Ishikawa (cell line): Measurements from ENCODE around the gene P3H2.

Experiments
- CEBPB ChIP-seq: IDR thresholded peaks from 2 replicates; pipeline ENCODE4 v1.6.1; 2012
- CREB1 ChIP-seq: IDR thresholded peaks from 2 replicates; pipeline ENCODE4 v1.6.1; 2012; ENCODE audit warnings: low read depth
- EGR1 ChIP-seq: IDR thresholded peaks from 2 replicates; pipeline ENCODE4 v1.6.1; 2012
- EP300 ChIP-seq: IDR thresholded peaks from 2 replicates; pipeline ENCODE4 v1.6.1; 2012; ENCODE audit warnings: borderline replicate concordance
- FOXM1 ChIP-seq: IDR thresholded peaks from 2 replicates; pipeline ENCODE4 v1.6.1; 2012; ENCODE audit warnings: low read depth, borderline replicate concordance
- NFIC ChIP-seq: IDR thresholded peaks from 2 replicates; pipeline ENCODE4 v1.6.1; 2012
- RAD21 ChIP-seq: IDR thresholded peaks from 2 replicates; pipeline ENCODE4 v1.6.1; 2012; ENCODE audit warnings: low read depth
- TAF1 ChIP-seq: IDR thresholded peaks from 2 replicates; pipeline ENCODE4 v1.6.1; 2012; ENCODE audit warnings: low read depth, mild to moderate bottlenecking
- TCF12 ChIP-seq: IDR thresholded peaks from 2 replicates; pipeline ENCODE4 v1.6.1; 2012; ENCODE audit warnings: low read depth
- TEAD4 ChIP-seq: IDR thresholded peaks from 2 replicates; pipeline ENCODE4 v1.6.1; 2012
- YY1 ChIP-seq: IDR thresholded peaks from 2 replicates; pipeline ENCODE4 v1.6.1; 2012; ENCODE audit warnings: low read depth
- ZBTB7A ChIP-seq: IDR thresholded peaks from 2 replicates; pipeline ENCODE4 v1.6.1; 2012; ENCODE audit warnings: low read depth
- TF ChIP-seq, protein P1 (sequence below): IDR thresholded peaks from 2 replicates; pipeline ENCODE4 v1.6.1; 2012
- TF ChIP-seq, protein P2 (sequence below): IDR thresholded peaks from 2 replicates; pipeline ENCODE4 v1.6.1; 2012
- TF ChIP-seq, protein P3 (sequence below): IDR thresholded peaks from 2 replicates; pipeline ENCODE4 v1.6.1; 2012; ENCODE audit warnings: low read depth, mild to moderate bottlenecking

P3H2 gene

DNA sequence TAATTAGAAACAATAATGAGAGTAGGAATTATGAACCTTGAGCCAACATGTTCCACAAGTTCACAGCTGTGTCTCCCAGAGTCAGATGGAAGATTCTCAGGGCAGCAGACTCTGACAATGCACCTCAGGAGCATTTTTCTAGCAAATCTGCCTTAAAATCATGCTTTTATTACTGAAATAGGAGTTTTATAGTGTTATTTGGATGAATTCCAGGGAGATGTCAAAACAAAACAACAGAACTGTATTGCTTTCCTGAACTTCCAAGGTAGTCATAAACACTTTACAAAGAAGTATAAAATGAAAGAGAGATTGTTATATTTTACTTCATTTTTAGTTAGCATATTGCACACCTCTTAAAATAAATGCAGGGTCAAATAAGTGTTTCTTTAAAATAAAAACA is 77.0 kb downstream of the P3H2 start:
- no peak for TF ChIP-seq YY1
- no peak for TF ChIP-seq NFIC
- no peak for TF ChIP-seq RAD21

DNA sequence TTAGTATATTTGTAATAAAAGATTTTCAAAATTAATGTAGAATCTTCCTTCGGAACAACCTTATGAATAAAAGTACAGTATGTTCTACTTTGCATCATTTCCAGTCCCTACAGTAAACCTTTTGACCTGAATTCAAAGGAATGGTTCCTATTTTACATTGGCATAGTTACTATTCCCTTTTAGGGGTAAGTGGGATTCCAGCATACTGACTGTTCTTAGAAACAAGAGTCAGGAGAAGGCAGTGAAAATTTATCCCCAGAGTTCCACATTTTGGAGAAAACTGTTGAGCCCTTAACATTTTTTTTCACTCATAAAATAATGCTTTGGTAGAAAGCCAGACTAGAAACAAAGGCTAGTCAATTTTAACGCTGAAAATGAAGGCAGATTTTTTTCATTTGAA is 78.1 kb downstream of the P3H2 start:
- no peak for TF ChIP-seq TCF12
- TF ChIP-seq FOXM1 = no peak
- TF ChIP-seq ZBTB7A = no peak
- no peak for TF ChIP-seq CEBPB
- TF ChIP-seq, protein P1, sequence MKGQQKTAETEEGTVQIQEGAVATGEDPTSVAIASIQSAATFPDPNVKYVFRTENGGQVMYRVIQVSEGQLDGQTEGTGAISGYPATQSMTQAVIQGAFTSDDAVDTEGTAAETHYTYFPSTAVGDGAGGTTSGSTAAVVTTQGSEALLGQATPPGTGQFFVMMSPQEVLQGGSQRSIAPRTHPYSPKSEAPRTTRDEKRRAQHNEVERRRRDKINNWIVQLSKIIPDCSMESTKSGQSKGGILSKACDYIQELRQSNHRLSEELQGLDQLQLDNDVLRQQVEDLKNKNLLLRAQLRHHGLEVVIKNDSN = no peak
- TF ChIP-seq TAF1 = no peak
- TF ChIP-seq, protein P2, sequence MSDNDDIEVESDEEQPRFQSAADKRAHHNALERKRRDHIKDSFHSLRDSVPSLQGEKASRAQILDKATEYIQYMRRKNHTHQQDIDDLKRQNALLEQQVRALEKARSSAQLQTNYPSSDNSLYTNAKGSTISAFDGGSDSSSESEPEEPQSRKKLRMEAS = no peak
- TF ChIP-seq CREB1 = no peak
- TF ChIP-seq YY1 = no peak
- no peak for TF ChIP-seq RAD21
- TF ChIP-seq, protein P3, sequence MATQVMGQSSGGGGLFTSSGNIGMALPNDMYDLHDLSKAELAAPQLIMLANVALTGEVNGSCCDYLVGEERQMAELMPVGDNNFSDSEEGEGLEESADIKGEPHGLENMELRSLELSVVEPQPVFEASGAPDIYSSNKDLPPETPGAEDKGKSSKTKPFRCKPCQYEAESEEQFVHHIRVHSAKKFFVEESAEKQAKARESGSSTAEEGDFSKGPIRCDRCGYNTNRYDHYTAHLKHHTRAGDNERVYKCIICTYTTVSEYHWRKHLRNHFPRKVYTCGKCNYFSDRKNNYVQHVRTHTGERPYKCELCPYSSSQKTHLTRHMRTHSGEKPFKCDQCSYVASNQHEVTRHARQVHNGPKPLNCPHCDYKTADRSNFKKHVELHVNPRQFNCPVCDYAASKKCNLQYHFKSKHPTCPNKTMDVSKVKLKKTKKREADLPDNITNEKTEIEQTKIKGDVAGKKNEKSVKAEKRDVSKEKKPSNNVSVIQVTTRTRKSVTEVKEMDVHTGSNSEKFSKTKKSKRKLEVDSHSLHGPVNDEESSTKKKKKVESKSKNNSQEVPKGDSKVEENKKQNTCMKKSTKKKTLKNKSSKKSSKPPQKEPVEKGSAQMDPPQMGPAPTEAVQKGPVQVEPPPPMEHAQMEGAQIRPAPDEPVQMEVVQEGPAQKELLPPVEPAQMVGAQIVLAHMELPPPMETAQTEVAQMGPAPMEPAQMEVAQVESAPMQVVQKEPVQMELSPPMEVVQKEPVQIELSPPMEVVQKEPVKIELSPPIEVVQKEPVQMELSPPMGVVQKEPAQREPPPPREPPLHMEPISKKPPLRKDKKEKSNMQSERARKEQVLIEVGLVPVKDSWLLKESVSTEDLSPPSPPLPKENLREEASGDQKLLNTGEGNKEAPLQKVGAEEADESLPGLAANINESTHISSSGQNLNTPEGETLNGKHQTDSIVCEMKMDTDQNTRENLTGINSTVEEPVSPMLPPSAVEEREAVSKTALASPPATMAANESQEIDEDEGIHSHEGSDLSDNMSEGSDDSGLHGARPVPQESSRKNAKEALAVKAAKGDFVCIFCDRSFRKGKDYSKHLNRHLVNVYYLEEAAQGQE = no peak
- TF ChIP-seq EP300 = no peak
- no peak for TF ChIP-seq NFIC
- no peak for TF ChIP-seq EGR1
- TF ChIP-seq TEAD4 = no peak

DNA sequence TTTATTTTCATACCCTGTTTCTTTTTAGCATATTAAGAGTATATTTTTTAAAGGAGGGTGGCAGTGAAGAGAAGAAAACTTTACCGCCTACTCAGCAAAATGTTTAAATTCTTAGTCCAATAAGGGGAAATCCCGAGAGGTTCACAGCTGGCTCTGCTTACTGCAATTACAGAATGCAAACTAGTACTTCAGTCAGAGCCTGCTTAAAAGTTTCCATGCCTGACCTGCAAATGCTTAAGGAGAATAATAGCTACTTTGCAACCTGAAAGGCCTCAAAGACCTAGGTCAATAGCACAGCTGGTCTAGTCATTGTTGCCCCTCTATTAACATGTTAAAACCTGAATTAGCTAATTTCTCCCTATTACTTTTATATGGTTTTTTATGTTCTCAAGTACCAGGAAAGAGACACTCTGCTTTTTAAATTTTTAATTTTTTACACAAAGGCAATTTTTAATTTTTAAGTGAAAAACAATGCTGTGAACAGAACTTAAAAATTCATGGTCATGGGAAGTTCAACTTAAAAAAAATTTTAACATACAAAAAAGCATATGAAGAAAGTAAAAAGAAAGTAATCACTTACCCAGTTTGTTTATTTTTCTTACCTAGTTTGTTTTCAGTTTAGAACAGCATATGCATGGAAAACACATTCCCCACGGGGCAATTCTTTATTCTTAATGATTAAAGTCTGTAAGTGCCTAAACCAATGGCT is 79.2 kb downstream of the P3H2 start:
- TF ChIP-seq, protein P1 = no peak
- TF ChIP-seq, protein P3 = no peak
- no peak for TF ChIP-seq CEBPB
- TF ChIP-seq, protein P2 = no peak
- no peak for TF ChIP-seq RAD21
- TF ChIP-seq TCF12 = no peak

DNA sequence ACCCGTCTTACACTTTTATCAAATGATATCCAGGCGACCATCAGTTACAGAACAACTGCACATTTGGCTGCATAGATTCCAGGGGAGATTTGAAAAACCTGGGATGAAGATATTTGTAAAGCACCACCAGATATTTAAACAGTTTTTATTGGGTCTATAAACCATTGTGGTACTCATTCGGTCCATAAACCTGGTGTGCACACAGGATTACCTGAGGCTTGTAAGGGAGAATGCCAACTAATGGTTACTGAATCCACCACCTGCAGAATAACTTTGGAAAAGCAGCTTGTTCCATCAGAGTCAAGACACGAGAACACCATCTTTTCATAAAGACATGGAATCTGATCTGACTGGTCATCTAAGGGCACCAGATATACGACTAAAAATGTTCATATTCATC is 80.6 kb downstream of the P3H2 start:
- TF ChIP-seq, protein P3 = no peak
- TF ChIP-seq NFIC (no peak), TCF12 (no peak), ZBTB7A (no peak), FOXM1 (no peak), TAF1 (no peak), CREB1 (no peak), TEAD4 (no peak), EGR1 (no peak), CEBPB (no peak), YY1 (no peak), RAD21 (no peak), EP300 (no peak)
- TF ChIP-seq, protein P1 = no peak
- TF ChIP-seq, protein P2 = no peak
